GM12872 (cell line): Measurements from ENCODE around the gene FBXO2.

Experiments
- TF ChIP-seq, protein P1 (sequence below): IDR thresholded peaks from 3 replicates; pipeline ENCODE4 v1.5.1; 2011; ENCODE audit warnings: low read depth, mild to moderate bottlenecking, low read length, moderate library complexity; ENCODE audit not compliant: insufficient read depth

Gene FBXO2

DNA sequence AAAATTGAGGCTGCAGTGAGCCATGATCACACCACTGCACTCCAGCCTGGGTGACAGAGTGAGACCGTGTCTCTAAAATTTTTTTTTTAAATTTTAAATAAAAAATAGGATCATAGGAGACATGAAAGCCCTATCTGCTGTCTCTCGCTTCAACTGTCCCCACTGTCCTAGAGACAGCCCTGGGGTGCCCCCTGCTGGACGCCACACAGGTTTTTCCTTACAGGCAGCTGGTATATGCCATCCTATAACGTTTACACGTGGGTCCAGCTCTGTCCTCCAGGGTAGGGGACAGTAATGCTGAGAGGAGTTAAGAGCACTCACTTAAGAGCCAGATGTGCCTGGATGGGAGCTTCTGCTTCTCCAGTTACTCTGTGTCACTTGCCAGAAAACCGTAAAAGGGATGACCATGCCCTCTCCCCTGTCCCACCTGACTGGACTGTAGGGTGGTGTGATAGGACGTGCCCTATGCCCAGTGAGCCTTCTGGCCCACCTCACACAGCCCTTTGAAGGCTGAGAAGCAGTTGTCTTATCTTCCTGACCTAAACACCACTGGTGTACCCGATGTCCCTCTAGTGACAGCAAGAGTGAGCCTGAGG is 8.5 kb downstream of the FBXO2 start:
- TF ChIP-seq, protein P1, sequence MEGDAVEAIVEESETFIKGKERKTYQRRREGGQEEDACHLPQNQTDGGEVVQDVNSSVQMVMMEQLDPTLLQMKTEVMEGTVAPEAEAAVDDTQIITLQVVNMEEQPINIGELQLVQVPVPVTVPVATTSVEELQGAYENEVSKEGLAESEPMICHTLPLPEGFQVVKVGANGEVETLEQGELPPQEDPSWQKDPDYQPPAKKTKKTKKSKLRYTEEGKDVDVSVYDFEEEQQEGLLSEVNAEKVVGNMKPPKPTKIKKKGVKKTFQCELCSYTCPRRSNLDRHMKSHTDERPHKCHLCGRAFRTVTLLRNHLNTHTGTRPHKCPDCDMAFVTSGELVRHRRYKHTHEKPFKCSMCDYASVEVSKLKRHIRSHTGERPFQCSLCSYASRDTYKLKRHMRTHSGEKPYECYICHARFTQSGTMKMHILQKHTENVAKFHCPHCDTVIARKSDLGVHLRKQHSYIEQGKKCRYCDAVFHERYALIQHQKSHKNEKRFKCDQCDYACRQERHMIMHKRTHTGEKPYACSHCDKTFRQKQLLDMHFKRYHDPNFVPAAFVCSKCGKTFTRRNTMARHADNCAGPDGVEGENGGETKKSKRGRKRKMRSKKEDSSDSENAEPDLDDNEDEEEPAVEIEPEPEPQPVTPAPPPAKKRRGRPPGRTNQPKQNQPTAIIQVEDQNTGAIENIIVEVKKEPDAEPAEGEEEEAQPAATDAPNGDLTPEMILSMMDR: peak; percentile 82

DNA sequence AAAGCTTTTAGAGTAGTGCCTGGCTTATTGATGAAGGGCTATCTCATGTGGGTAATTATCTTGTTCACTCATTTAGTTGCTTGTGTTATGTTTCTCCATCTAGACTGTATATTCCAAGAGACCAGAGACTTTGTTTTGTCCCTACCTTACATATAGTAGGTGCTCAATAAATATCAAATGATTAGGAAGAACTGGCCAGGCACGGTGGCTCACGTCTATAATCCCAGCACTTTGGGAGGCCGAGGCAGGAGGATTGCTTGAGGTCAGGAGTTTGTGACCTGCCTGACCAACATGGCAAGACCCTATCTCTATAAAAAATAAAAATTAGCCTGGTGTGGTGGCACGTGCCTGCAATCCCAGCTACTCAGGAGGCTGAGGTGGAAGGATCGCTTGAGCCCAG is 9.0 kb downstream of the FBXO2 start:
- TF ChIP-seq, protein P1: no peak

DNA sequence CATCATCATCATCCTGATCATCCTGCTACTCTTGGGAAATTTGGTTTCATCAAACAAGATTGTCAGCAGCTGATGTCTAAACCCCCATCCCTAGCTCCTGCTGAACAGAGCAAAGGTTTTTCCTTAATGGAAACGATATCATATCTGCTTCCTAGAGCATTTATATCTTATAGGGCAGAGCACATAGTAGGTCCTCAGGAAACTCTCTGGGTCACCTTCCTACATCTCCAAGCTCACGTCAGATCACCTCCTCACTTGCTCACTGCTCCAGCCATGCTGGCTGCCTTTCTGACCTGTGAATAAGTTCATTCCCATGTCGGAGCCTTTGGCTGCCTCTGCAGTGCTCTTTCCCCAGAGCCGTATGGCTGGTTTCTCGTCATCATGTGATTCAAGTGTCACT is 10.4 kb downstream of the FBXO2 start:
- TF ChIP-seq, protein P1: no peak

DNA sequence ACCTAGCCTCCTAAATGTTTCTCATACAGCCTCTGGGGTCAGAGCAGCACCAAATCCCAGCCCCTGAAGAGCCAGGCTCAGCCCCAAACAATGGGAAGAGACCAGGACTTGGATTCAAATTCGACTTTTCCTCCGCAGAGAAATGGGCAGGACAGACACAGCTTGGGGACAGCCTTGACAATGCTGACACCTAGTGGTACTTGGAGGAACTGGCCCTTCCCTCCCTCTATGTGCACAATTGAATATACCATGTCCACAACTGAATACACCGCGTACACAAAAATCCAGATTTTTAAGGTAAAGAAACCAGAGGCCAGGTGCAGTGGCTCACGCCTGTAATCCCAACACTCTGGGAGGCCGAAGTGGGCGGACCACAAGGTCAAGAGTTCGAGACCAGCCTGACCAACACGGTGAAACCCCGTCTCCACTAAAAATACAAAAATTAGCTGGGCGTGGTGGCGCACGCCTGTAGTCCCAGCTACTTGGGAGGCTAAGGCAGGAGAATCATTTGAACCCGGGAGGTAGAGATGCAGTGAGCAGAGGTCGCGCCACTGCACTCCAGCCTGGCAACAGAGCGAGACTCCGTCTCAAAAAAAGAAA is 11.7 kb downstream of the FBXO2 start:
- TF ChIP-seq, protein P1: peak; percentile 99

DNA sequence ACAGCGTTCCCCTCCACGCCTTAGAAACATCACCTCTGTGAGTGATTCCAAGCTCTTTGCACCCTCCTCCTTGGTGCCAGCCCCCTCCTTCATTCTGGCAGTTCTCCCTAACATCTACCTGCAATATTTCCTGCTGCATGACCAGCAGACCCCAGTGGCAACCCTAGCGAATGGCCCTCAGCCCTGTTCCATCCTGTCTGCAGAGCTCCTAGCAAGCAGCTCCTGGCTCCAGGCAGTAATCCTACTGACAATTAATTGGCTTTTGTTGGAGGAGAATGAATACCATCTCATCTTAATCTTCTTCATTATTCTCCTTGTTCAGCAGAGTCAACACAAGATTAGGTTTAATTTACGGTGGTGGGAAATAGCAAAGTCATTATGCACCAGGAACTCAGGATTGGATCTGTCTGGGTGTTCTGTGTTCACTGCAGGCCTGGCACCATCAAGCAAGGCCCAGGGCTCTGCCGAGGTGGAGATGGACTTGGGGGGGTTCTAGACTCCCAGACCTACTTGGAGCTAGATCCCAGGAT is 12.4 kb downstream of the FBXO2 start:
- TF ChIP-seq, protein P1: no peak

DNA sequence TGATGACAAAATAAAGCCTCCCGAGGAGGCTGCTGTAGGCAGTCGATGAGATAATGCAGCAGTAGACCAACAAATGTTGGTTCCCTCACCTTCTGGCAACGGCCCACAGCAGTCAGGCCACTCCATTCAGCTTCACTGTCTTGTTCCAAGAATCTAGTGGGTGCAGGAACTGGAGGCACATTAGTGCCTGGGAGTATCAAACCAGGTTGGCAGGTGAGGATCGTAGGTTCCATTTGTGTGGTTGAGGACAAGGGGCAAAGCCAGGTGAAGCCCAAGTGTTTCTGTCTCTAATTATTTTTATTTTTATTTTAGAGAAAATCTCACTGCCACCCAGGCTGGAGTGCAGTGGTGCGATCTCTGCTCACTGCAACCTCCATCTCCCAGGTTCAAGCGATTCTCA is 13.3 kb downstream of the FBXO2 start:
- TF ChIP-seq, protein P1: no peak

DNA sequence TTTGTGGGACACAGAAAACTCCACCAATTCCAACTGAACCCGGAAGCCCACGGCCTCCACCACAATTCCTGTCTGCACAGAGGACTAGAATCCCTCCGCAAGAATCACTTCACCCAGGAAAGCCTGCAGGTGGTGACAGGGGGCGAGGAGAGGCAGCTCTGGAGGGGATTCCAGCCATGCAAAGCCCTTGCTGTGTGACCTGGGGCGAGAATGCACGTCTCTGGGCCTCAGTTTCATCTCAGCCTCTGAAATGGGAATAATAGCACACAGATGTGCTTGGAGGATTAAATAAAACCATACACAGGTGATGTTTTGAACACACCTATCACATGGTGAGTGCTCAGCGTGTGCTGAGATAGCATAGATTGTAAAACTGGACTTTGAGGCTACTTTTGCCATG is 14.1 kb downstream of the FBXO2 start:
- TF ChIP-seq, protein P1: no peak
